Measurements from ENCODE around the gene MIA2. TPM values are rescaled to one million over a fixed set of nuclear protein-coding genes. Genes with fewer than 3 reads are reported as not detected.
"Not testable (repeated sequence)": the region's sequence is repeated elsewhere in the genome, so short reads cannot be mapped to it uniquely, and the experiment has no call there.

MIA2 gene
- total RNA-seq, 4 donors from 2014 or later, result 54.1 to 83.0 (median 71.4) TPM

DNA sequence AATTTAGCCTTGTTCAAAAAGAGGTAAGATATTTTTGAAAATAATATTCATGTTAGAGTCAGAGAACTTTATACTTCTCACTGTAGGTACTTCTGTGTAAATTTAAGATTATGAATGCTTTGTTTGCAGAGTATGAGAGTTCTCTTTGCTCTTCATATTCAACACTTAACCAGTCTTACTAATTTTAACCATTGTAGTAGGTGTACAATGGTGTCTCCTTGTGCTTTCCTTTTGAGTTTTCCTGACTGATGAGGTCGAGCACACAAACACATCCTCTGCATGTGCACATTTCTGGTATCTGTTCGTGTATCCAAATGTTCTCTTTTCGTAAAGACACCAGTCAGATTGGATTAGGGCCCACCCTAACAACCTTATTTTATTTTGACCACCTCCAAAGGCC lies 45.8 kb downstream of the MIA2 start:
- no peak for DNase-seq
- in situ Hi-C loops (cut with MboI; ENCODE audit: low pct_ligation_motif_present in 1 of 4, low pct_unique_long_range_greater_than_20kb in 1 of 4, low sequenced_read_pairs in 3 of 4), result no loop called here
- 56 to 83% methylated on average over 3 of the region's 3 CpGs for WGBS, 2 donors (ENCODE audit: low coverage in 1 of 2)
- H3K36me3 ChIP-seq, result peaks cover 0 to 33% (median 10%) of the 10 kb centered on the region in 4 donors
- TF ChIP-seq CTCF (IDR thresholded peaks at IDR 0.05) (no peak), POLR2AphosphoS5 (IDR thresholded peaks at IDR 0.05) (no peak), EP300 (IDR thresholded peaks at IDR 0.05; ENCODE audit: low read depth) (no peak), POLR2A (IDR thresholded peaks at IDR 0.05) (no peak)
- H3K4me3 ChIP-seq, result no peak overlapping the region
- no peaks in the 10 kb centered on the region for H3K27me3 ChIP-seq
- H3K9me3 ChIP-seq, result no peaks in the 10 kb centered on the region
- H3K27ac ChIP-seq, result no peak overlapping the region
- intact Hi-C loops (cut with DNase I; ENCODE audit: low total_unique reads), result no loop called here
- H3K4me1 ChIP-seq, result peaks cover 0 to 9% (median 0%) of the 10 kb centered on the region in 4 donors

DNA sequence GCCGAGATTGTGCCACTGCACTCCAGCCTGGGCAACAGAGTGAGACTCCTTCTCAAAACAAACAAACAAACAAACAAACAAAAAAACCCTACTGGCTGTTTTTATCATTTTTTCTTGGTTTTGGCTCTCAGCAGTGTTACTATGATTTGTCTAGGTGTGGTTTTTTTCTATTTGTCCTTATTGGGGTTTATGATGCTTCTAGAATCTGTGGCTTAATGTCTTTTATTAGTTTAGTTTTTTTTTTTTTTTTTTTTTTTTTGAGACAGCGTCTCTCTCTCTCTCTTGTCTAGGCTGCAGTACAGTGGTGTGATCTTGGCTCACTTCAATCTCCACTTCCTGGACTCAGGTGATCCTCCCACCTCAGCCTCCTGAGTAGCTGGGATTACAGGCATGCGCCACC lies 47.0 kb downstream of the MIA2 start:
- intact Hi-C loops (cut with DNase I; ENCODE audit: low total_unique reads), result not testable (repeated sequence)
- 95 to 100% methylated on average over 3 of the region's 3 CpGs for WGBS, 2 donors (ENCODE audit: low coverage in 1 of 2)

DNA sequence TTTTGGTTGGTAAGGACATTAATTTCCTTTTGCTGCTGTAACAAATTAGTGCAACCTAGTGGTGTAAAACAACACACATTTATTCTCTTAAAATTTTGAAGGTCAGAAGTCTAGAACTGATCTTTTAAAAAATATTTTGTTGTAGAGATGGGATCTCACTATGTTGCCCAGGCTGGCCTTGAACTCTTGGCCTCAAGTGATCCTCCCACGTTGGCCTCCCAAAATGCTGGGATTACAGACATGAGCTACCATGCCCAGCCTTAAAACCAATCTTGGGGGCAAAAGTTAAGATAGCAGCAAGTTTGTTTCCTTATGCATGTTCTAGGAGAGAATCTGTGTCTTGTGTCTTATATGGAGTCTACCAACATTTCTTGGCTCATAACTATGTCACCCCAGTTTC lies 55.8 kb downstream of the MIA2 start:
- 80 to 100% methylated on average over 1 of the region's 1 CpG for WGBS, 2 donors (ENCODE audit: low coverage in 1 of 2)

More for the DNA sequence above, 47.0 kb downstream of the MIA2 start:
- H3K27me3 ChIP-seq; H3K27ac ChIP-seq; H3K4me3 ChIP-seq; DNase-seq; H3K9me3 ChIP-seq; in situ Hi-C loops (cut with MboI; ENCODE audit: low pct_ligation_motif_present in 1 of 4, low pct_unique_long_range_greater_than_20kb in 1 of 4, low sequenced_read_pairs in 3 of 4); H3K4me1 ChIP-seq: not testable (repeated sequence)
- peaks cover 0 to 33% (median 10%) of the 10 kb centered on the region in 4 donors for H3K36me3 ChIP-seq

DNA sequence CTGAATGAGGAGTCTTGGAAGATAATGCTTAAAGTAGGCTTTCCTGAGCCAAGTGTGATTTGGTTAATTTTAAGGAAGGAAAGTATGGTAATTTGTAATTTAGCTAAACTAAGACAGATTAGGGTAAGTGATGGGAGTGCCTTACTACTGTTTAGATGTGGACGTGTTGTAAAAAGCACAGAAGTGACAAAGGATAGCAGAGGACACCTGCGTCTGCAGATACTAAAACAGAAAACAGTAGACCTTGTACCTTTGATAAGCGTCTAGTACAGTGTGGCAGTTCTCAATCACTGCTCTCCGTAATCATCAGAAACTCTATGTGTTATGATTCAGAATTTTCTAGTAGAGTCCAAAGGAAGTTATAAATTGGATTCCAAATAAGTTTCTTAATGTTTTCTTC lies 58.0 kb downstream of the MIA2 start:
- in situ Hi-C loops (cut with MboI; ENCODE audit: low pct_ligation_motif_present in 1 of 4, low pct_unique_long_range_greater_than_20kb in 1 of 4, low sequenced_read_pairs in 3 of 4), result no loop called here
- no peaks in the 10 kb centered on the region for H3K27me3 ChIP-seq
- TF ChIP-seq POLR2AphosphoS5 (IDR thresholded peaks at IDR 0.05) (no peak), CTCF (IDR thresholded peaks at IDR 0.05) (no peak), POLR2A (IDR thresholded peaks at IDR 0.05) (no peak), EP300 (IDR thresholded peaks at IDR 0.05; ENCODE audit: low read depth) (no peak)
- H3K36me3 ChIP-seq, result peaks cover 0 to 54% (median 16%) of the 10 kb centered on the region in 4 donors
- H3K4me1 ChIP-seq, result peaks cover 0 to 3% (median 0%) of the 10 kb centered on the region in 4 donors
- no peaks in the 10 kb centered on the region for H3K9me3 ChIP-seq
- H3K27ac ChIP-seq, result no peak overlapping the region
- H3K4me3 ChIP-seq, result no peak overlapping the region
- intact Hi-C loops (cut with DNase I; ENCODE audit: low total_unique reads), result no loop called here
- WGBS, 2 donors (ENCODE audit: low coverage in 1 of 2), result 57 to 66% methylated on average over 4 of the region's 4 CpGs
- DNase-seq, result no peak

More for the DNA sequence above, 55.8 kb downstream of the MIA2 start:
- intact Hi-C loops (cut with DNase I; ENCODE audit: low total_unique reads) (no loop called here), in situ Hi-C loops (cut with MboI; ENCODE audit: low pct_ligation_motif_present in 1 of 4, low pct_unique_long_range_greater_than_20kb in 1 of 4, low sequenced_read_pairs in 3 of 4) (no loop called here)
- Histone ChIP-seq H3K4me3 (no peak overlapping the region), H3K27me3 (no peaks in the 10 kb centered on the region), H3K27ac (no peak overlapping the region), H3K9me3 (no peaks in the 10 kb centered on the region), H3K4me1 (peaks cover 0 to 3% (median 0%) of the 10 kb centered on the region in 4 donors), H3K36me3 (peaks cover 0 to 32% (median 8%) of the 10 kb centered on the region in 4 donors)
- TF ChIP-seq POLR2AphosphoS5 (IDR thresholded peaks at IDR 0.05), result no peak
- DNase-seq, result no peak

DNA sequence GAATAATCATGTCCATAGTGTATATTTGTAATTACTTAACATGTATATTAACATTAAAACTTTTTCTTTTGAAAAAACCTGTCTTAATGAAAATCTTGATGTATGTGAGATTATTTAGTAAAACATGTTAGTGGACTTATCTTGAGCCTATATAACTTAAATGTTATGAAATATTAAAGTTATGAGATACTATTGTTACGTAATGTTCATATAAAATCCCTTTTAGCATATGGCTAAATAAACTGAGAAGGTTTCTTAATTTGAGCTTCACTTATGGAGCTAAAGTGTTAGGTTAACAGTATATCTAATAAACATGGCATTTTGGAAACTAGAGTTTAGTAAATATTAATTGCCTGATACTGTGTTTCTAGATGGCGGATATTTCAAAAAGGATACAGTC lies 59.9 kb downstream of the MIA2 start:
- no peaks in the 10 kb centered on the region for H3K27me3 ChIP-seq
- DNase-seq, result no peak
- H3K36me3 ChIP-seq, result peaks cover 0 to 56% (median 18%) of the 10 kb centered on the region in 4 donors
- H3K9me3 ChIP-seq, result no peaks in the 10 kb centered on the region
- WGBS, 2 donors (ENCODE audit: low coverage in 1 of 2), result 95 to 97% methylated on average over 2 of the region's 2 CpGs
- TF ChIP-seq POLR2AphosphoS5 (IDR thresholded peaks at IDR 0.05) (no peak), CTCF (IDR thresholded peaks at IDR 0.05) (no peak), POLR2A (IDR thresholded peaks at IDR 0.05) (no peak), EP300 (IDR thresholded peaks at IDR 0.05; ENCODE audit: low read depth) (no peak)
- in situ Hi-C loops (cut with MboI; ENCODE audit: low pct_ligation_motif_present in 1 of 4, low pct_unique_long_range_greater_than_20kb in 1 of 4, low sequenced_read_pairs in 3 of 4), result no loop called here
- H3K4me3 ChIP-seq, result no peak overlapping the region
- no peak overlapping the region for H3K27ac ChIP-seq
- intact Hi-C loops (cut with DNase I; ENCODE audit: low total_unique reads), result no loop called here
- H3K4me1 ChIP-seq, result peaks cover 0 to 3% (median 0%) of the 10 kb centered on the region in 4 donors

GRCh38 chr14:39300389-39300788 lies 66.7 kb downstream of the MIA2 start:
- WGBS, 2 donors (ENCODE audit: low coverage in 1 of 2), result 78 to 100% methylated on average over 1 to 3 of the region's 3 CpGs
- H3K4me3 ChIP-seq; intact Hi-C loops (cut with DNase I; ENCODE audit: low total_unique reads); DNase-seq; H3K27ac ChIP-seq; H3K4me1 ChIP-seq; H3K9me3 ChIP-seq; in situ Hi-C loops (cut with MboI; ENCODE audit: low pct_ligation_motif_present in 1 of 4, low pct_unique_long_range_greater_than_20kb in 1 of 4, low sequenced_read_pairs in 3 of 4); H3K27me3 ChIP-seq: not testable (repeated sequence)
- peaks cover 0 to 40% (median 18%) of the 10 kb centered on the region in 4 donors for H3K36me3 ChIP-seq

All from transverse colon (tissue), 4 donors.